OCI-LY1 (cell line): ENCODE results near the gene KLF7.

ENCODE experiments used
- H2AFZ ChIP-seq: fragments of 200-600 bp; sonication (generic), shearing (Covaris generic); 2 replicates; pipeline ENCODE4 v1.6.0; 2014; ENCODE audit warnings: antibody characterized with exemption, mild to moderate bottlenecking, low read length
- H3F3A ChIP-seq: fragments of 200-600 bp; sonication (generic), shearing (Covaris generic); 2 replicates; pipeline ENCODE4 v1.6.0; 2014; ENCODE audit warnings: mild to moderate bottlenecking, antibody characterized with exemption, low read length, moderate library complexity; ENCODE audit not compliant: insufficient read depth
- H3K27ac ChIP-seq: fragments of 200-600 bp; sonication (generic); 2 replicates; pipeline ENCODE4 v1.5.1; 2014; ENCODE audit warnings: low read length, mixed run types, mild to moderate bottlenecking, low read depth; ENCODE audit not compliant: poor library complexity, severe bottlenecking
- H3K27me3 ChIP-seq: fragments of 200-600 bp; sonication (generic); 2 replicates; pipeline ENCODE4 v1.6.0; 2014; ENCODE audit warnings: antibody characterized with exemption, mild to moderate bottlenecking, low read length, moderate library complexity; ENCODE audit not compliant: insufficient read depth
- H3K36me3 ChIP-seq: fragments of 200-600 bp; sonication (generic); 2 replicates; pipeline ENCODE4 v1.6.1; 2014; ENCODE audit warnings: mild to moderate bottlenecking, antibody characterized with exemption, low read length, moderate library complexity, mixed read lengths; ENCODE audit not compliant: insufficient read depth
- H3K4me1 ChIP-seq: fragments of 200-600 bp; sonication (generic); 2 replicates; pipeline ENCODE4 v1.5.1; 2014; ENCODE audit warnings: mild to moderate bottlenecking, low read length, moderate library complexity; ENCODE audit not compliant: insufficient read depth, severe bottlenecking
- H3K4me2 ChIP-seq: fragments of 200-600 bp; sonication (generic), shearing (Covaris generic); 2 replicates; pipeline ENCODE4 v1.6.1; 2014; ENCODE audit warnings: low read length
- H3K4me3 ChIP-seq: fragments of 200-600 bp; sonication (generic); 2 replicates; pipeline ENCODE4 v1.5.1; 2014; ENCODE audit warnings: low read length, low read depth, mild to moderate bottlenecking, mixed read lengths; ENCODE audit not compliant: poor library complexity, severe bottlenecking
- H3K79me2 ChIP-seq: fragments of 200-600 bp; shearing (Covaris generic); 2 replicates; pipeline ENCODE4 v1.6.1; 2016; ENCODE audit warnings: mixed run types, low read length, mixed read lengths; ENCODE audit not compliant: insufficient read depth
- H3K9ac ChIP-seq: fragments of 200-600 bp; sonication (generic), shearing (Covaris generic); 2 replicates; pipeline ENCODE4 v1.6.1; 2014; ENCODE audit warnings: mild to moderate bottlenecking, low read length, mixed read lengths
- H3K9me2 ChIP-seq: fragments of 200-600 bp; sonication (generic), shearing (Covaris generic); 2 replicates; pipeline ENCODE4 v1.6.1; 2014; ENCODE audit warnings: low read depth, mild to moderate bottlenecking, low read length, mixed read lengths
- H3K9me3 ChIP-seq: fragments of 200-600 bp; shearing (Covaris generic); 2 replicates; pipeline ENCODE4 v1.6.1; 2014; ENCODE audit warnings: low read length, mixed read lengths
- H4K20me1 ChIP-seq: fragments of 200-600 bp; sonication (generic), shearing (Covaris generic); 2 replicates; pipeline ENCODE4 v1.6.0; 2016; ENCODE audit warnings: mild to moderate bottlenecking, low read length; ENCODE audit not compliant: insufficient read depth
- EZH2 ChIP-seq: fragments of 200-600 bp; sonication (generic), shearing (Covaris generic); IDR thresholded peaks from 2 replicates; pipeline ENCODE4 v1.8.0; 2017; ENCODE audit warnings: borderline replicate concordance, mixed run types, mild to moderate bottlenecking, antibody characterized with exemption, low read length, moderate library complexity, mixed read lengths
- TF ChIP-seq, protein P1 (sequence below): fragments of 200-600 bp; sonication (generic), shearing (Covaris generic); IDR thresholded peaks from 2 replicates; pipeline ENCODE4 v1.5.1; 2017; ENCODE audit warnings: mild to moderate bottlenecking, antibody characterized with exemption, low read length, moderate library complexity, mixed read lengths

Gene KLF7

DNA sequence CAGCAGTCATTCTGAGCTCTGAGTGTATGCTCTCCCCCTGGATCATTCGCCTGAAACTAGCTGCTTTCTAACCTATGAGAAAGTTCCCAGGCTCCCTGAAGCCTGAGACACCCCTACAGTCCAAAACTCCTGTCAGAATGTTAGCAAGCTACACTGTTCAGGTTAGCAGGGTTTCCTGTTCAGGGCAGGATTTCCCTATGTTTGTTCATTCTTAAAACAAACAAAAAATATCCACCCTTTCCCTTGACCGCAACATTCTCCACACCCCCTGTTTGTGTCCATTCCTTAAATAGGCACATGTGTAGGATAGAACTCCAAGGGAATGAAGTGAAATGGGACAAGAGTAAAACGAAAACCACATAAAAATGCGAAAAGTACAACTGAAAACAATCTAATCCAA, 83.1 kb downstream of the KLF7 start:
- H3K4me3 ChIP-seq, result no peak overlapping the region

DNA sequence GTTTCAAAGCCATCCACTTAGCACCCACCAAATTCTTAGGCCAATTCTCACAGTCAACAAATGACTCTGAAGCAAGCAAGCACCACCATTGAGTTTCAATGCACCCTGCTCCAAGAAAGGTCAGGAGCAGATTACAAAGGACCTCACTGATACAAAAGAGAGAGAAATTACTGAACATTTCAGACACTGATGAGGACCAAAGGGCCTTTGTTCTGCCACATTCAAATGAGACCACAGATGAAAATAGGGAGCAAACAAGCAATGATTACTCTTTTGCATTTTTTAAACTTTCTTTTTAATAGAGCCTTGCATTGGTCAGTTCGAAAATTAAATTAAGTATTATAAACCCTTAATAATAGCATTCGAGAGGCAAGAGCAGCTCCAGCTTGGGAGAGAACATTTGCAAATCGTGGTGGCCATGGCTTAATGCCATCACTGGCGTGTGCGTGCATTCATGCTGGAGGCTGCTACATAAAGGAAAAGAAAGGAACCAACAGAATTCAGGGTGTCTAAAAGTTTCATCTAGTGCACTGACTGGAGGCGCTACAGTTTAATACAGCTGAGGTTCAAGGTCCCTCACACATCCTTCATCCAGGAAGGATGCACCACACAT, 87.5 kb downstream of the KLF7 start:
- Histone ChIP-seq H4K20me1 (no peaks in the 10 kb centered on the region), H3K9me3 (no peaks in the 10 kb centered on the region), H3F3A (no peaks in the 10 kb centered on the region), H3K4me2 (no peak overlapping the region), H3K27me3 (no peaks in the 10 kb centered on the region), H3K79me2 (no peaks in the 10 kb centered on the region), H3K9ac (no peak overlapping the region), H3K27ac (no peak overlapping the region), H3K4me3 (no peak overlapping the region), H3K9me2 (no peaks in the 10 kb centered on the region), H3K4me1 (no peaks in the 10 kb centered on the region), H3K36me3 (no peaks in the 10 kb centered on the region), H2AFZ (no peak overlapping the region)
- TF ChIP-seq EZH2, result no peak
- TF ChIP-seq, protein P1, sequence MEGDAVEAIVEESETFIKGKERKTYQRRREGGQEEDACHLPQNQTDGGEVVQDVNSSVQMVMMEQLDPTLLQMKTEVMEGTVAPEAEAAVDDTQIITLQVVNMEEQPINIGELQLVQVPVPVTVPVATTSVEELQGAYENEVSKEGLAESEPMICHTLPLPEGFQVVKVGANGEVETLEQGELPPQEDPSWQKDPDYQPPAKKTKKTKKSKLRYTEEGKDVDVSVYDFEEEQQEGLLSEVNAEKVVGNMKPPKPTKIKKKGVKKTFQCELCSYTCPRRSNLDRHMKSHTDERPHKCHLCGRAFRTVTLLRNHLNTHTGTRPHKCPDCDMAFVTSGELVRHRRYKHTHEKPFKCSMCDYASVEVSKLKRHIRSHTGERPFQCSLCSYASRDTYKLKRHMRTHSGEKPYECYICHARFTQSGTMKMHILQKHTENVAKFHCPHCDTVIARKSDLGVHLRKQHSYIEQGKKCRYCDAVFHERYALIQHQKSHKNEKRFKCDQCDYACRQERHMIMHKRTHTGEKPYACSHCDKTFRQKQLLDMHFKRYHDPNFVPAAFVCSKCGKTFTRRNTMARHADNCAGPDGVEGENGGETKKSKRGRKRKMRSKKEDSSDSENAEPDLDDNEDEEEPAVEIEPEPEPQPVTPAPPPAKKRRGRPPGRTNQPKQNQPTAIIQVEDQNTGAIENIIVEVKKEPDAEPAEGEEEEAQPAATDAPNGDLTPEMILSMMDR, result no peak

More for the DNA sequence above, 83.1 kb downstream of the KLF7 start:
- H3K9me3 ChIP-seq, result no peaks in the 10 kb centered on the region
- H3K79me2 ChIP-seq, result no peaks in the 10 kb centered on the region
- H3K4me1 ChIP-seq, result no peaks in the 10 kb centered on the region
- no peak overlapping the region for H3K9ac ChIP-seq
- H3K9me2 ChIP-seq, result no peaks in the 10 kb centered on the region
- no peaks in the 10 kb centered on the region for H4K20me1 ChIP-seq
- no peak overlapping the region for H2AFZ ChIP-seq
- TF ChIP-seq EZH2, result no peak
- TF ChIP-seq, protein P1, result no peak
- no peaks in the 10 kb centered on the region for H3K36me3 ChIP-seq
- H3F3A ChIP-seq, result no peaks in the 10 kb centered on the region
- H3K4me2 ChIP-seq, result no peak overlapping the region
- H3K27me3 ChIP-seq, result 0 out of 2 replicates have a peak, but pooled peaks cover 5% of the 10 kb centered on the region
- no peak overlapping the region for H3K27ac ChIP-seq

DNA sequence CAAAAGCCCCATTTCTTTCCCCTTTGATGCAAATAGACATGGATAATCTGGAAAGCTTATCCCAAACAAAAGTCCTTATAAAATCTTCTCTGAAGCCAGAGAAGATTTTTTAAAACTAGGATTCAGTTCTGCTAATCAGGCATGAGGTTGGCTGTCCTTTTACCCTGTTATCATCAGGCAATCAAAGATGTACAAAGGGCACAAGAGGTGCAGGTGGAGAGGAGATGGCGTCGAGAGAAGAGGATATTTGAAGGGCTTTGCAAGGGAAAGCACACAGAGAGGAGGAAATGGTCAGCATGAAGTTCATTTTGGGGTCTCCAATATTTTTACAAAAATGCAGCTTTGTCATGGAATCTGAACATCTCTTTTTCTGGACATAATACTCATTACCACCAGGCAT, 88.5 kb downstream of the KLF7 start:
- Histone ChIP-seq H3K27ac (no peak overlapping the region), H3K4me3 (no peak overlapping the region), H3K27me3 (no peaks in the 10 kb centered on the region), H3K79me2 (no peaks in the 10 kb centered on the region), H3K4me2 (no peak overlapping the region), H3K9me2 (no peaks in the 10 kb centered on the region), H3K9me3 (no peaks in the 10 kb centered on the region), H3K4me1 (no peaks in the 10 kb centered on the region), H3K36me3 (no peaks in the 10 kb centered on the region), H3F3A (no peaks in the 10 kb centered on the region), H3K9ac (no peak overlapping the region), H2AFZ (no peak overlapping the region), H4K20me1 (no peaks in the 10 kb centered on the region)
- TF ChIP-seq, protein P1, result no peak
